ENCODE data around the gene SLC7A6. TPM values are rescaled to one million over a fixed set of nuclear protein-coding genes. Genes with fewer than 3 reads are reported as not detected.

Gene SLC7A6
- total RNA-seq, 6 experiments from 2014 or later: 46.1 to 56.6 (median 50.8) TPM

- TF ChIP-seq CTCF (IDR thresholded peaks at IDR 0.05): no peak
- Mint-ChIP-seq H3K36me3 (ENCODE audit: low read depth) (peaks cover 57% of the 10 kb centered on the region), H3K4me3 (no peak overlapping the region), H3K9me3 (no peaks in the 10 kb centered on the region), H3K27ac (peak overlapping the region; percentile 38), H3K27me3 (ENCODE audit: insufficient read depth) (peaks cover 4% of the 10 kb centered on the region; the same call in 1 of the 2 replicates), H3K4me1 (ENCODE audit: low read depth) (peaks cover 61% of the 10 kb centered on the region)
- no peak for DNase-seq
These were observed 24.9 kb downstream of the SLC7A6 start for GRCh38 chr16:68289202-68289601.

- Mint-ChIP-seq H3K27me3 (ENCODE audit: insufficient read depth) (peaks cover 4% of the 10 kb centered on the region), H3K27ac (peak overlapping the region; percentile 38), H3K36me3 (ENCODE audit: low read depth) (peaks cover 51% of the 10 kb centered on the region), H3K4me3 (peak overlapping the region; percentile 44), H3K4me1 (ENCODE audit: low read depth) (peaks cover 60% of the 10 kb centered on the region), H3K9me3 (no peaks in the 10 kb centered on the region)
- no peak for TF ChIP-seq CTCF (IDR thresholded peaks at IDR 0.05)
- no peak for DNase-seq
These were observed 25.4 kb downstream of the SLC7A6 start for GRCh38 chr16:68289621-68290329.

GRCh38 chr16:68290450-68290849 lies 26.1 kb downstream of the SLC7A6 start:
- Mint-ChIP-seq H3K27me3 (ENCODE audit: insufficient read depth) (peaks cover 4% of the 10 kb centered on the region), H3K4me1 (ENCODE audit: low read depth) (peaks cover 56% of the 10 kb centered on the region), H3K9me3 (no peaks in the 10 kb centered on the region), H3K4me3 (peak overlapping the region; percentile 44), H3K36me3 (ENCODE audit: low read depth) (peaks cover 47% of the 10 kb centered on the region), H3K27ac (peak overlapping the region; percentile 38)
- DNase-seq: no peak
- no peak for TF ChIP-seq CTCF (IDR thresholded peaks at IDR 0.05)

- Mint-ChIP-seq H3K36me3 (ENCODE audit: low read depth) (peaks cover 43% of the 10 kb centered on the region), H3K9me3 (no peaks in the 10 kb centered on the region), H3K4me3 (no peak overlapping the region), H3K27me3 (ENCODE audit: insufficient read depth) (peaks cover 4% of the 10 kb centered on the region; the same call in 1 of the 2 replicates), H3K27ac (peak overlapping the region; percentile 32; the same call in 1 of the 2 replicates), H3K4me1 (ENCODE audit: low read depth) (peaks cover 49% of the 10 kb centered on the region)
- DNase-seq: no peak
- TF ChIP-seq CTCF (IDR thresholded peaks at IDR 0.05): no peak
These were observed 26.9 kb downstream of the SLC7A6 start for GRCh38 chr16:68291227-68291626.

- no peaks in the 10 kb centered on the region for H3K9me3 Mint-ChIP-seq
- H3K27me3 Mint-ChIP-seq (ENCODE audit: insufficient read depth): peaks cover 4% of the 10 kb centered on the region; the same call in 1 of the 2 replicates
- H3K4me3 Mint-ChIP-seq: no peak overlapping the region
- DNase-seq: no peak
- H3K27ac Mint-ChIP-seq: no peak overlapping the region
- H3K36me3 Mint-ChIP-seq (ENCODE audit: low read depth): peaks cover 32% of the 10 kb centered on the region
- H3K4me1 Mint-ChIP-seq (ENCODE audit: low read depth): peaks cover 41% of the 10 kb centered on the region
- no peak for TF ChIP-seq CTCF (IDR thresholded peaks at IDR 0.05)
These were observed 28.1 kb downstream of the SLC7A6 start for GRCh38 chr16:68292425-68292824.

Data from HFFc6 (cell line).